MM.1S (cell line): Measurements from ENCODE around the gene CCSAP.

Experiments used
- DNase-seq: peaks from one replicate; pipeline ENCODE4 v3.0.0-alpha.2; 2015
- H2AFZ ChIP-seq: fragments of 300-600 bp; sonication (generic); 2 replicates; pipeline ENCODE4 v1.6.0; 2016; ENCODE audit warnings: antibody characterized with exemption, low read length
- H3F3A ChIP-seq: fragments of 300-600 bp; sonication (generic); 2 replicates; pipeline ENCODE4 v1.6.1; 2016; ENCODE audit warnings: mild to moderate bottlenecking, antibody characterized with exemption, low read length, moderate library complexity, mixed read lengths; ENCODE audit not compliant: insufficient read depth
- H3K27ac ChIP-seq: fragments of 300-600 bp; sonication (generic); 2 replicates; pipeline ENCODE4 v1.5.1; 2016; ENCODE audit warnings: mild to moderate bottlenecking, low read length
- H3K27me3 ChIP-seq: fragments of 300-600 bp; sonication (generic); replicated peaks from 2 replicates; pipeline ENCODE4 v1.6.0; 2016; ENCODE audit warnings: low read length; ENCODE audit not compliant: insufficient read depth
- H3K36me3 ChIP-seq: fragments of 300-600 bp; sonication (generic); replicated peaks from 2 replicates; pipeline ENCODE4 v1.6.1; 2016; ENCODE audit warnings: mild to moderate bottlenecking, low read length, mixed read lengths; ENCODE audit not compliant: insufficient read depth
- H3K4me1 ChIP-seq: fragments of 300-600 bp; sonication (generic); 2 replicates; pipeline ENCODE4 v1.6.1; 2016; ENCODE audit warnings: low read length, mixed read lengths
- H3K4me2 ChIP-seq: fragments of 300-600 bp; sonication (generic); 2 replicates; pipeline ENCODE4 v1.6.0; 2016; ENCODE audit warnings: low read depth, low read length
- H3K4me3 ChIP-seq: fragments of 300-600 bp; sonication (generic); 2 replicates; pipeline ENCODE4 v1.5.1; 2016; ENCODE audit warnings: low read length, mixed read lengths
- H3K79me2 ChIP-seq: fragments of 300-600 bp; sonication (generic); 2 replicates; pipeline ENCODE4 v1.6.1; 2016; ENCODE audit warnings: mixed run types, low read length, mixed read lengths
- H3K9ac ChIP-seq: fragments of 300-600 bp; sonication (generic); 2 replicates; pipeline ENCODE4 v1.6.1; 2016; ENCODE audit warnings: low read length, mixed read lengths
- H3K9me2 ChIP-seq: fragments of 300-600 bp; sonication (generic); replicated peaks from 2 replicates; pipeline ENCODE4 v1.6.1; 2016; ENCODE audit warnings: mild to moderate bottlenecking, low read length, mixed read lengths; ENCODE audit not compliant: insufficient read depth
- H3K9me3 ChIP-seq: fragments of 300-600 bp; sonication (generic); replicated peaks from 2 replicates; pipeline ENCODE4 v1.6.1; 2016; ENCODE audit warnings: mild to moderate bottlenecking, low read length, mixed read lengths; ENCODE audit not compliant: insufficient read depth
- H4K20me1 ChIP-seq: fragments of 300-600 bp; sonication (generic); 2 replicates; pipeline ENCODE4 v1.6.1; 2016; ENCODE audit warnings: mild to moderate bottlenecking, low read length, moderate library complexity, mixed read lengths; ENCODE audit not compliant: insufficient read depth
- CTCF ChIP-seq: fragments of 300-600 bp; sonication (generic); IDR thresholded peaks from 2 replicates; pipeline ENCODE4 v1.5.1; 2016; ENCODE audit warnings: antibody characterized with exemption, low read length, mixed read lengths
- EZH2 ChIP-seq: fragments of 300-600 bp; sonication (generic); optimal IDR thresholded peaks from 2 replicates; pipeline ENCODE3; 2017; ENCODE audit warnings: low read depth, mild to moderate bottlenecking, antibody characterized with exemption, low read length, mixed read lengths
- EZH2phosphoT487 ChIP-seq: fragments of 300-600 bp; sonication (generic); IDR thresholded peaks from 2 replicates; pipeline ENCODE4 v1.6.1; 2018; ENCODE audit warnings: antibody characterized with exemption, low read length

CCSAP gene

GRCh38 chr1:229283183-229283611, 59.6 kb downstream of the CCSAP start:
- DNase-seq: no peak
- Histone ChIP-seq H3K9me3 (no peaks in the 10 kb centered on the region), H3K9ac (no peak overlapping the region), H2AFZ (no peak overlapping the region), H3K27ac (no peak overlapping the region), H3K4me1 (no peaks in the 10 kb centered on the region), H3F3A (no peaks in the 10 kb centered on the region), H3K4me3 (no peak overlapping the region), H3K36me3 (no peaks in the 10 kb centered on the region), H3K79me2 (peaks cover 81% of the 10 kb centered on the region), H3K27me3 (no peaks in the 10 kb centered on the region), H4K20me1 (0 out of 2 replicates have a peak, but pooled peaks cover 3% of the 10 kb centered on the region), H3K9me2 (no peaks in the 10 kb centered on the region), H3K4me2 (no peak overlapping the region)
- no peak for TF ChIP-seq EZH2
- TF ChIP-seq CTCF: no peak
- no peak for TF ChIP-seq EZH2phosphoT487

- H3K27me3 ChIP-seq: no peaks in the 10 kb centered on the region
- no peaks in the 10 kb centered on the region for H3K9me2 ChIP-seq
- DNase-seq: no peak
- no peaks in the 10 kb centered on the region for H3K9me3 ChIP-seq
- no peak overlapping the region for H2AFZ ChIP-seq
- H3K79me2 ChIP-seq: peaks cover 89% of the 10 kb centered on the region
- H4K20me1 ChIP-seq: 0 out of 2 replicates have a peak, but pooled peaks cover 3% of the 10 kb centered on the region
- H3K36me3 ChIP-seq: no peaks in the 10 kb centered on the region
- H3K4me2 ChIP-seq: no peak overlapping the region
- H3K9ac ChIP-seq: no peak overlapping the region
- H3K27ac ChIP-seq: no peak overlapping the region
- no peaks in the 10 kb centered on the region for H3K4me1 ChIP-seq
- no peaks in the 10 kb centered on the region for H3F3A ChIP-seq
- TF ChIP-seq EZH2phosphoT487: no peak
- TF ChIP-seq EZH2: no peak
- no peak for TF ChIP-seq CTCF
- no peak overlapping the region for H3K4me3 ChIP-seq
Observed at GRCh38 chr1:229282295-229282823, 60.5 kb downstream of the CCSAP start.

GRCh38 chr1:229281339-229281926, 61.4 kb downstream of the CCSAP start:
- Histone ChIP-seq H2AFZ (no peak overlapping the region), H3K27ac (no peak overlapping the region), H3K36me3 (no peaks in the 10 kb centered on the region), H3K9ac (no peak overlapping the region), H3F3A (no peaks in the 10 kb centered on the region), H3K4me1 (no peaks in the 10 kb centered on the region), H3K9me2 (no peaks in the 10 kb centered on the region), H3K27me3 (no peaks in the 10 kb centered on the region), H4K20me1 (no peaks in the 10 kb centered on the region), H3K4me3 (no peak overlapping the region), H3K4me2 (no peak overlapping the region), H3K79me2 (peaks cover 90% of the 10 kb centered on the region), H3K9me3 (no peaks in the 10 kb centered on the region)
- no peak for DNase-seq
- TF ChIP-seq EZH2phosphoT487 (no peak), EZH2 (no peak), CTCF (no peak)
